ENCODE results near the gene TBC1D22A.

The TBC1D22A gene

DNA sequence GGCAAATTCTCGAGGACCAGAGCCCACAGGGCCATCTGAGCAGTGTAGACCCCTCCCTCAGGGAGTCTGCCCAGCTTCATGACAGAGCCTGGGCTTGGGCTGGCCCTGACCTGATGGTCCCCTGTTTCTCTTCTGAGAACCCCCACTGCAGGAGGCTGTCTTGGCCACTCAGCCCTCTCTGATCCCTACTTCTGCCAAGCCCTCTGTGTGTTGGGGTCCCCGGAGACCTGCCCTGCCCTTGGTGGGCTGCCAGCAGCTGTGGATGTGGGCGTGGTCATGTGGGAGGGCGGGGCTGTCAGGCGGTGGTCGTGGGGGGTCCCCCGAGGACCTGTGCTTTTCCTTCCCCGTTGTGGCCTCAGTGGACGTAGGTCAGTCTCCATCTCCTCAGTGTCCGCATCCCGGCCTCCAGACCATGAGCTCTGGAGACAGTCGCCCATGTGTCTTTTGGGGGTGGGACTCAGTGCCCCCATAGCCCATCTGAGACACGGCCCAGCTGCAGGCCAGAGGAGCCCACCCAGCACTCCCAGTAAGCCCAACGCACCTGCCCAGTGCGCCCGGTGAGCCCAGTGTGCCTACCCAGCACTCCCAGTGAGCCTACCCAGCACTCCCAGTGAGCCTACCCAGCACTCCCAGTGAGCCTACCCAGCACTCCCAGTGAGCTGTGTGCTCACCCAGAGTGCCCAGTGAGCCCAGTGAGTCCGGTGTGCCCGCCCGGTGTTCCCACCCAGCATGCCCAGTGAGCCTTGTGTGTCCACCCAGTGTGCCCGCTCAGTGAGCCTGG is 409.2 kb downstream of the TBC1D22A start:
- TF ChIP-seq, protein P1, sequence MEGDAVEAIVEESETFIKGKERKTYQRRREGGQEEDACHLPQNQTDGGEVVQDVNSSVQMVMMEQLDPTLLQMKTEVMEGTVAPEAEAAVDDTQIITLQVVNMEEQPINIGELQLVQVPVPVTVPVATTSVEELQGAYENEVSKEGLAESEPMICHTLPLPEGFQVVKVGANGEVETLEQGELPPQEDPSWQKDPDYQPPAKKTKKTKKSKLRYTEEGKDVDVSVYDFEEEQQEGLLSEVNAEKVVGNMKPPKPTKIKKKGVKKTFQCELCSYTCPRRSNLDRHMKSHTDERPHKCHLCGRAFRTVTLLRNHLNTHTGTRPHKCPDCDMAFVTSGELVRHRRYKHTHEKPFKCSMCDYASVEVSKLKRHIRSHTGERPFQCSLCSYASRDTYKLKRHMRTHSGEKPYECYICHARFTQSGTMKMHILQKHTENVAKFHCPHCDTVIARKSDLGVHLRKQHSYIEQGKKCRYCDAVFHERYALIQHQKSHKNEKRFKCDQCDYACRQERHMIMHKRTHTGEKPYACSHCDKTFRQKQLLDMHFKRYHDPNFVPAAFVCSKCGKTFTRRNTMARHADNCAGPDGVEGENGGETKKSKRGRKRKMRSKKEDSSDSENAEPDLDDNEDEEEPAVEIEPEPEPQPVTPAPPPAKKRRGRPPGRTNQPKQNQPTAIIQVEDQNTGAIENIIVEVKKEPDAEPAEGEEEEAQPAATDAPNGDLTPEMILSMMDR (IDR thresholded peaks at IDR 0.05; ENCODE audit: poor library complexity, severe bottlenecking) = no peak
- Histone ChIP-seq H3K27me3 (ENCODE audit: insufficient read depth, poor library complexity, severe bottlenecking) (no peaks in the 10 kb centered on the region), H3K4me3 (ENCODE audit: severe bottlenecking) (no peak overlapping the region), H3K27ac (ENCODE audit: poor library complexity, severe bottlenecking) (no peak overlapping the region), H3K4me1 (ENCODE audit: insufficient read depth, poor library complexity, severe bottlenecking) (no peaks in the 10 kb centered on the region), H3K36me3 (ENCODE audit: low read depth) (no peaks in the 10 kb centered on the region), H3K9me3 (ENCODE audit: severe bottlenecking) (no peaks in the 10 kb centered on the region)
- ATAC-seq (ENCODE audit: low read depth) = no peak
- DNase-seq (ENCODE audit: low spot score) = no peak

DNA sequence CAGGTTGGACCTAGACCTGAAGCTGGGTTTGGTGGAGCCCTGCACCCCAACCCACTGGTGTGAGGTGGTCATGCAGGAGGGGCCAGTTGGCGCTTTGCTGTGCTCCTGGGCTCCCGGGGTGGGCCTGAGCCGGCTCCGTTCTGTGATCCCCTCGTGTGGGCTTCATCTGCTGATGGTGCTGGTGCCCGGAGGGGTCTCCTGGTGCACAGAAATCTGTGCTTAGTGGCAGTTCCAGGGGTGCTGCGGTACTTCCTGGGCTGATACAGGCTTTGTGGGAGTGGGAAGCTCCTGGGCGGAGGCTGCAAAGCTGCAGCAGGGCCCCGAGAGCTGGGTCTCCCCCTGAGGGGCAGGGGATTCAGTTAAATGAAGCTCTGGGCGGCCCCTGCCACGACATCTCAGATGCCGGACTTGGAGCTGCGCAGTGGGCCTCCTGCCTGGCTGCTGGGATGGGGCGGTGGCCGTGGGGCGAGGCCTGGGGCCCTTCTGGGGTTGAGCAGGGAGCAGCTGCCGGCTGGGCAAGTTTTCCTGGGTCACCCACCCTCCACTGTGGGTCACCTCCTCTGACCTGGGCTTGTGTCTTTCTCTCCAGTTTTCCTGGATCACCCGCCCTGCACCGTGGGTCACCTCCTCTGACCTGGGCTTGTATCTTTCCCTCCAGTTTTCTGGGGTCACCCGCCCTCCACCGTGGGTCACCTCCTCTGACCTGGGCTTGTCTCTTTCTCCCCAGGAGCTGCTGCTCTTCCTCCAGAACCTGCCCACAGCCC is 410.5 kb downstream of the TBC1D22A start:
- H3K4me3 ChIP-seq (ENCODE audit: severe bottlenecking) = no peak overlapping the region
- no peaks in the 10 kb centered on the region for H3K36me3 ChIP-seq (ENCODE audit: low read depth)
- DNase-seq (ENCODE audit: low spot score) = no peak
- ATAC-seq (ENCODE audit: low read depth) = no peak
- H3K9me3 ChIP-seq (ENCODE audit: severe bottlenecking) = no peaks in the 10 kb centered on the region
- H3K27me3 ChIP-seq (ENCODE audit: insufficient read depth, poor library complexity, severe bottlenecking) = no peaks in the 10 kb centered on the region
- H3K4me1 ChIP-seq (ENCODE audit: insufficient read depth, poor library complexity, severe bottlenecking) = no peaks in the 10 kb centered on the region
- TF ChIP-seq, protein P1 (IDR thresholded peaks at IDR 0.05; ENCODE audit: poor library complexity, severe bottlenecking) = no peak
- no peak overlapping the region for H3K27ac ChIP-seq (ENCODE audit: poor library complexity, severe bottlenecking)

DNA sequence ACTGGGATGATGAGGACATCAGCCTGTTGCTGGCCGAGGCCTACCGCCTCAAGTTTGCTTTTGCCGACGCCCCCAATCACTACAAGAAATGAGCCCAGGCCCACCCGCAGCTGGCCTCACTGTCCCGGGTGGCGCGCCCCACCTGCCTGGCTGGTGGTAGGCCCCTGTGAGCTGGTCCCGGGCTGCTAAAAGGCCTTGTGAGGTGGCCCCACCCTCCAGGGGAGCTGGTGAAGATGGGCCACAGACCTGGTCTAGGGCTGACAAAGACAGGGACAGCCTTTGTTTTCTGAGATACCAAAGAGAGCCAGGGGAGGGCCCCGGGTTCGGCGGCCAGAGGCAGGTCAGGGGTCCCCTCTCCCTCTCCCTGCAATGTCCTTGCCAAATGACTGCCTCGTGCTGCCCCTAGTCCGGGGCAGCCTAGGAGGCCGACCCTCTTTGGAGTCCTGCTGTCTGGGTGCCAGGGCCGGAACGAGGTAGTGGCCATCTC is 411.1 kb downstream of the TBC1D22A start:
- H3K27ac ChIP-seq (ENCODE audit: poor library complexity, severe bottlenecking) = no peak overlapping the region
- H3K36me3 ChIP-seq (ENCODE audit: low read depth) = no peaks in the 10 kb centered on the region
- H3K4me3 ChIP-seq (ENCODE audit: severe bottlenecking) = no peak overlapping the region
- no peak for ATAC-seq (ENCODE audit: low read depth)
- H3K27me3 ChIP-seq (ENCODE audit: insufficient read depth, poor library complexity, severe bottlenecking) = no peaks in the 10 kb centered on the region
- DNase-seq (ENCODE audit: low spot score) = no peak
- no peaks in the 10 kb centered on the region for H3K4me1 ChIP-seq (ENCODE audit: insufficient read depth, poor library complexity, severe bottlenecking)
- TF ChIP-seq, protein P1 (IDR thresholded peaks at IDR 0.05; ENCODE audit: poor library complexity, severe bottlenecking) = no peak
- H3K9me3 ChIP-seq (ENCODE audit: severe bottlenecking) = no peaks in the 10 kb centered on the region

GRCh38 chr22:47174096-47174495 is 411.6 kb downstream of the TBC1D22A start:
- ATAC-seq (ENCODE audit: low read depth) (no peak), DNase-seq (ENCODE audit: low spot score) (no peak)
- no peaks in the 10 kb centered on the region for H3K9me3 ChIP-seq (ENCODE audit: severe bottlenecking)
- H3K4me3 ChIP-seq (ENCODE audit: severe bottlenecking) = no peak overlapping the region
- H3K4me1 ChIP-seq (ENCODE audit: insufficient read depth, poor library complexity, severe bottlenecking) = no peaks in the 10 kb centered on the region
- H3K36me3 ChIP-seq (ENCODE audit: low read depth) = no peaks in the 10 kb centered on the region
- TF ChIP-seq, protein P1 (IDR thresholded peaks at IDR 0.05; ENCODE audit: poor library complexity, severe bottlenecking) = no peak
- no peak overlapping the region for H3K27ac ChIP-seq (ENCODE audit: poor library complexity, severe bottlenecking)
- no peaks in the 10 kb centered on the region for H3K27me3 ChIP-seq (ENCODE audit: insufficient read depth, poor library complexity, severe bottlenecking)

All from RWPE2 (cell line).